ENCODE measurements around the gene PDZD7.

PDZD7 gene

GRCh38 chr10:101050208-101051069, 19.5 kb upstream of the PDZD7 start:
- Histone ChIP-seq H3K36me3 (ENCODE audit: control insufficient read depth in 2 of 2, insufficient read depth in 1 of 2, low read length in 2 of 2) (peaks cover 0 to 10% of the 10 kb centered on the region in 2 experiments; a peak in 1 of 3 replicates), H3K4me3 (ENCODE audit: low read depth, low read length) (no peak overlapping the region; the same call in 1 of the 2 replicates), H3K27ac (ENCODE audit: extremely low read depth, low read depth, low read length) (no peak overlapping the region), H3K4me1 (ENCODE audit: control insufficient read depth, insufficient read depth, low read length) (peaks cover 8% of the 10 kb centered on the region), H3K9me3 (ENCODE audit: control insufficient read depth, insufficient read depth, low read depth, low read length) (no peaks in the 10 kb centered on the region)
- ChIA-PET CTCF (interaction anchor here (0.5 to 7.0 kb wide), 33 partner anchors 9 to 1407 kb away, joined by 3 to 96 read pairs (median 4); partner anchors contain the start of genes KAZALD1 and LZTS2), POLR2A (interaction anchor here (0.6 to 2.3 kb wide), 7 partner anchors 8 to 92 kb away, joined by 3 to 10 read pairs (median 5); partner anchors contain the start of gene KAZALD1)
- TF ChIP-seq ZNF600 (tag by site-specific recombination; IDR thresholded peaks at IDR 0.05): peak; percentile 41; the same call in 1 of the 2 replicates
- TF ChIP-seq SP7 (tag by site-specific recombination; IDR thresholded peaks at IDR 0.05): peak; percentile 78
- no peak for TF ChIP-seq ZNF138 (tag by site-specific recombination; IDR thresholded peaks at IDR 0.05; ENCODE audit: borderline replicate concordance)
- peak; percentile 94 for TF ChIP-seq CTCF (tag by site-specific recombination; IDR thresholded peaks at IDR 0.05)
- TF ChIP-seq ZNF843 (tag by site-specific recombination; IDR thresholded peaks at IDR 0.05): no peak
- TF ChIP-seq ZSCAN4 (tag by site-specific recombination; IDR thresholded peaks at IDR 0.05): no peak
- TF ChIP-seq ZBTB8A (tag by site-specific recombination; IDR thresholded peaks at IDR 0.05): peak; percentile 74
- TF ChIP-seq INSM2 (tag by site-specific recombination; IDR thresholded peaks at IDR 0.05): no peak
- peak; percentile 99 for TF ChIP-seq ZNF2 (tag by site-specific recombination; IDR thresholded peaks at IDR 0.05)
- no peak for TF ChIP-seq ZNF133 (tag by site-specific recombination; IDR thresholded peaks at IDR 0.05)
- TF ChIP-seq ZNF76 (tag by site-specific recombination; IDR thresholded peaks at IDR 0.05; ENCODE audit: borderline replicate concordance, low read depth): no peak
- TF ChIP-seq ZNF121 (tag by site-specific recombination; IDR thresholded peaks at IDR 0.05): peak; percentile 27; the same call in 1 of the 2 replicates
- no peak for TF ChIP-seq GLI2 (tag by site-specific recombination; IDR thresholded peaks at IDR 0.05; ENCODE audit: borderline replicate concordance, low read depth)
- TF ChIP-seq ZNF473 (tag by site-specific recombination; IDR thresholded peaks at IDR 0.05): no peak
- no peak for TF ChIP-seq ZNF174 (tag by site-specific recombination; IDR thresholded peaks at IDR 0.05)
- peak; percentile 44; the same call in 1 of the 2 replicates for TF ChIP-seq GLIS2 (tag by site-specific recombination; IDR thresholded peaks at IDR 0.05)
- TF ChIP-seq KLF9 (tag by site-specific recombination; IDR thresholded peaks at IDR 0.05; ENCODE audit: low read depth): no peak; the same call in 1 of the 2 replicates
- 0 out of 2 replicates have a peak, but pooled peaks have one; percentile 18 for TF ChIP-seq ZNF391 (tag by site-specific recombination; IDR thresholded peaks at IDR 0.05; ENCODE audit: borderline replicate concordance, low read depth)
- TF ChIP-seq GFI1B (tag by site-specific recombination; IDR thresholded peaks at IDR 0.05): no peak
- peak; percentile 62 for TF ChIP-seq WT1 (tag by site-specific recombination; IDR thresholded peaks at IDR 0.05)
- TF ChIP-seq ZIC2 (tag by site-specific recombination; IDR thresholded peaks at IDR 0.05): peak; percentile 74
- peak; percentile 64; the same call in 1 of the 2 replicates for TF ChIP-seq ZNF561 (tag by site-specific recombination; IDR thresholded peaks at IDR 0.05; ENCODE audit: borderline replicate concordance)
- no peak for TF ChIP-seq ZNF274 (IDR thresholded peaks at IDR 0.05; ENCODE audit: low read length)
- TF ChIP-seq ZNF274 (tag by site-specific recombination; IDR thresholded peaks at IDR 0.05; ENCODE audit: borderline replicate concordance): no peak
- TF ChIP-seq ZSCAN16 (tag by site-specific recombination; IDR thresholded peaks at IDR 0.05): no peak
- no peak for TF ChIP-seq ZNF211 (tag by site-specific recombination; IDR thresholded peaks at IDR 0.05; ENCODE audit: low read depth)
- peak; percentile 45 for TF ChIP-seq ZBTB26 (tag by site-specific recombination; optimal IDR thresholded peaks at IDR 0.05)
- no peak for TF ChIP-seq ZNF621 (tag by site-specific recombination; IDR thresholded peaks at IDR 0.05)
- 0 out of 2 replicates have a peak, but pooled peaks have one; percentile 24 for TF ChIP-seq ZNF184 (tag by site-specific recombination; IDR thresholded peaks at IDR 0.05)
